ENCODE results near the gene LDLR.
"Not testable (repeated sequence)": the region's sequence is repeated elsewhere in the genome, so short reads cannot be mapped to it uniquely, and the experiment has no call there.

The LDLR gene

DNA sequence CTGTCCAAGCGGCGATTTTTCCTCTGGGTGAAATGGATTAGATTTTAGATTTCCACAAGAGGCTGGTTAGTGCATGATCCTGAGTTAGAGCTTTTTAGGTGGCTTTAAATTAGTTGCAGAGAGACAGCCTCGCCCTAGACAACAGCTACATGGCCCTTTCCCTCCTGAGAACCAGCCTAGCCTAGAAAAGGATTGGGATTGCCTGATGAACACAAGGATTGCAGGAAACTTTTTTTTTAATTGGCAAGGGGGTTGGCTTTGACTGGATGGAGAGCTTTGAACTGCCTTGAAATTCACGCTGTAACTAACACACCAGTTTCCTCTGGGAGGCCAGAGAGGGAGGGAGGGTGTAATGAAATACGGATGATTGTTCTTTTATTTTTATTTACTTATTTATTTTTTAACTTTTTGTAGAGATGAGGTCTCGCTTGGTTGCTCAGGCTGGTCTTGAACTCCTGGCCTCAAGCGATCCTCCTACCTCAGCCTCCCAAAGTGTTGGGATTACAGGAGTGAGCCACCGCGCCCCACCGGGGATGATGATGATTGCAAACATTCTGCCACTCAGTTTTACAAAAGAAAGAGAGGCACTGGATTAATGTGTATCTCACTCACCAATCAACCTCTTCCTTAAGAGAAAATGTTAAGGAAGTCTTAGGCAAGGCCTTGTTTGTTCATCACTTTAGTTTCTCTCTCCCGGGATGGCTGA lies 1.9 kb downstream of the LDLR start:
- Histone ChIP-seq H3K9ac (peak overlapping the region; percentile 93), H3K36me3 (peaks cover 43% of the 10 kb centered on the region), H3K27ac (peak overlapping the region; percentile 95), H4K20me1 (peaks cover 57% of the 10 kb centered on the region), H3K9me3 (no peaks in the 10 kb centered on the region), H3K4me1 (peaks cover 82% of the 10 kb centered on the region), H3K4me2 (peak overlapping the region; percentile 86), H3K4me3 (peak overlapping the region; percentile 87), H3K27me3 (no peaks in the 10 kb centered on the region)
- no peak for TF ChIP-seq Cebpa-rat (IDR thresholded peaks at IDR 0.05)

DNA sequence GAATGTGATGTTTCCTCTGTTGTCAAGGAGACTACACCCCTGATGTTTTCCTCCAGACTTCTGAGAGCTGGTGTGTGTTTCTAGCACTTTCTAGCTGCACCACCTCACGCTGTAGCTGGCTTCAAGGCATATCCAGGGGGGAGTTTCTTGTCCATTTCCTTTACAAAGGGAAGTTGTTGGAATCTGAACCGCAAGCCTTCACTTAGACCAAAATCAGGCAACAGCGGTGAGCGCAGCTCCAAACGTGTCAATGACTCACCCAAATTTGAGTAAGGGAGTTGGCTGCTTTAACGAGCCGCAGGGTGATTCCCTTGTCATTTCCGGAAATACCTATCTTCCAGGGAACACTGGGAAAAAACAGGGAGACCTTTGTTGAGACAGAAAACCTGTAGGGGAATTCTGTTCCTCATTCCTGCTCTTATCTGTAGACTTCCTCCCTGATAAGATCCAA lies 2.5 kb downstream of the LDLR start:
- Histone ChIP-seq H3K27me3 (no peaks in the 10 kb centered on the region), H3K4me3 (peak overlapping the region; percentile 87), H3K9ac (peak overlapping the region; percentile 93), H3K36me3 (peaks cover 49% of the 10 kb centered on the region), H4K20me1 (peaks cover 63% of the 10 kb centered on the region), H3K9me3 (no peaks in the 10 kb centered on the region), H3K27ac (peak overlapping the region; percentile 95), H3K4me2 (peak overlapping the region; percentile 86), H3K4me1 (peaks cover 81% of the 10 kb centered on the region)
- no peak for TF ChIP-seq Cebpa-rat (IDR thresholded peaks at IDR 0.05)

DNA sequence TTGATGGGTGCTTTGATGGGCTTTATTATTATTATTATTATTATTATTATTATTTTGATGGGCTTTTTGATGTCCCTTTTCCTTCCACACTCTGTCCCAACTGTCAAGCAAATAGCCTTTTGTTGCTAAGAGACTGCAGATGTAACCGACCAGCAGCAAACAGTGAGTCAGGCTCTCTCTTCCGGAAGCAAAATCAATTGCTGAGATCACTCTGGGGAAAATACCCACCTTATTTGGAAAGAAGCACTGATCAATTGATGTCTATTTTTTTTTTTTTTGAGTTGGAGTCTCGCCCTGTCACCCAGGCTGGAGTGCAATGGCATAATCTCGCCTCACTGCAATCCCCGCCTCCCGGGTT lies 2.9 kb downstream of the LDLR start:
- H4K20me1 ChIP-seq = peaks cover 68% of the 10 kb centered on the region

DNA sequence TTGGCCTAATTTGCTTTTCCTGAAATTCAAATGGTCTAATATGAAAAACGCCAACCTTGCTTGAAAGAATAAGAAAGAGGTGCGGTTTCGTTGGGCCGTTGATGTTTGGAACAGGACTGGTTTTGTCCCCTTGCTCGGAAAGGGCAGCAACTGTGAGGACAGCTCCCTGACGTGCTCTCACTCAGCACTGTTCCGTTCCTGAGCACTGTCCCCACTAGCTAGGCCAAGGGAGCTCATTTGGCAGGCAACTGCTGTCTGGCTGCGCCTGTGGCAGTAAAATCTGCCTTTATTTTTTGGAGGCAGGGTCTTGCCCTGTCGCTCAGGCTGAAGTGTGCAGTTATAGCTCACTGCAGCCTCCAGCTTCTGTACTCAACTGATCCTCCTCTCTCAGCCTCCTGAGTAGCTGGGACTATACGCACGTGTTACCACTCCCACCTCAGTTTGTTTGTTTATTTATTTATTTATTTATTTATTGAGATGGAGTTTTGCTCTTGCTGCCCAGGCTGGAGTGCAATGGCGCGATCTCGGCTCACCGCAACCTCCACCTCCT lies 4.5 kb downstream of the LDLR start:
- Histone ChIP-seq H3K27ac (no peak overlapping the region), H3K27me3 (no peaks in the 10 kb centered on the region), H3K4me1 (peaks cover 69% of the 10 kb centered on the region), H3K9ac (no peak overlapping the region), H3K4me3 (no peak overlapping the region), H4K20me1 (peaks cover 84% of the 10 kb centered on the region), H3K9me3 (peaks cover 5% of the 10 kb centered on the region; the same call in 1 of the 2 replicates), H3K4me2 (peak overlapping the region; percentile 86), H3K36me3 (peaks cover 69% of the 10 kb centered on the region)
- TF ChIP-seq Cebpa-rat (IDR thresholded peaks at IDR 0.05) = no peak

More for the DNA sequence above, 2.9 kb downstream of the LDLR start:
- H3K36me3 ChIP-seq = peaks cover 53% of the 10 kb centered on the region
- H3K27me3 ChIP-seq = no peaks in the 10 kb centered on the region
- TF ChIP-seq Cebpa-rat (IDR thresholded peaks at IDR 0.05) = no peak
- peak overlapping the region; percentile 93; the same call in 1 of the 2 replicates for H3K9ac ChIP-seq
- peak overlapping the region; percentile 86 for H3K4me2 ChIP-seq
- H3K4me3 ChIP-seq = peak overlapping the region; percentile 87
- peak overlapping the region; percentile 95 for H3K27ac ChIP-seq
- peaks cover 77% of the 10 kb centered on the region for H3K4me1 ChIP-seq
- H3K9me3 ChIP-seq = no peaks in the 10 kb centered on the region

DNA sequence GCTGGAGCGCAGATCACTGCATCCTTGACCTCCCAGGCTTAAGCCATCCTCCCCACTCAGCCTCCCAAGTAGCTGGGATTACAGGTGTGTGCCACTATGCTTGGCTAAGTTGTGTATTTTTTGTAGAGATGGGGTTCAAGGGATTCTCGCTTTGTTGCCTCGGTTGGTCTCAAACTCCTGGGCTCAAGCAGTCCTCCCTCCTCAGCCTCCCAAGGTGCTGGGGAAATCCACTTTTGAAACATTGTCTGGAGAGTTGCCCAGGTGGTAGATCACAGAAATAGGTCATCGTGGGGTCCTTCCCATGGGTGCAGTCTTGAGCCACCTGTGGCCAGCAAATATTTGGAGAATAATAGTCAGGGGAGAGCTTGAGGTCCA lies 5.2 kb downstream of the LDLR start:
- H3K9ac ChIP-seq = peak overlapping the region; percentile 52; the same call in 1 of the 2 replicates

DNA sequence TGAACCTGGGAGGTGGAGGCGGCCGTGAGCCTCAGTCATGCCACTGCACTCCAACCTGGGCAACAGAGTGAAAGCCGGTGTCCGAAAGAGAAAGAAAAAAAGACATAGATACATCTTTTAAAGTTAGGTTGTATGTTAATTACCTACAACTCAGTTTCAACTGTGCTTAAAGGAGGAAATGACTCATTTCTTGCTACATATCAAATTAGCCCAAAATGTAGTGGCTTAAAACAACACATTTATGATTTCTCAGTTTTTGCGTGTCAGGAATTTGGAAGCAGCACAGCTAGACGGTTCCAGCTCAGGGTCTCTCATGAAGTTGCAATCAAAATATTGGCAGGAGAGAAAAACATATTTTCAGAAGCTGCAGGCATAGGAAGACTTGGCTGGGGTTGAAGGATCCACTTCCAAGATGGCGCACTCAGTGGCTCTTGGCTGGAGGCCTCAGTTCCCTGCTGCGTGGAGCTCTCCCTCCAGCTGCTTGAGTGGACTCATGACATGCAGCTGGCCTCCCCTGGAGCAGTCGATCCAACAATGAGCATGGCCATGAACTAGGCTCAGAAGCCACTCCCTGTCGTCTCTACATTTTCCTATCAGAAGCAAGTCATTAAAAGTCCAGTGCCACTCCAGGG lies 7.1 kb downstream of the LDLR start:
- Histone ChIP-seq H3K27ac (no peak overlapping the region; the same call in 1 of the 2 replicates), H3K4me1 (peaks cover 76% of the 10 kb centered on the region), H3K9ac (no peak overlapping the region), H3K9me3 (peaks cover 6% of the 10 kb centered on the region; the same call in 1 of the 2 replicates), H3K36me3 (peaks cover 92% of the 10 kb centered on the region), H3K4me2 (peak overlapping the region; percentile 78), H3K27me3 (no peaks in the 10 kb centered on the region), H4K20me1 (peaks cover 100% of the 10 kb centered on the region), H3K4me3 (no peak overlapping the region)
- no peak for TF ChIP-seq Cebpa-rat (IDR thresholded peaks at IDR 0.05)

More for the DNA sequence above, 5.2 kb downstream of the LDLR start:
- H3K4me2 ChIP-seq = peak overlapping the region; percentile 78
- TF ChIP-seq Cebpa-rat (IDR thresholded peaks at IDR 0.05) = no peak
- no peaks in the 10 kb centered on the region for H3K27me3 ChIP-seq
- H4K20me1 ChIP-seq = peaks cover 91% of the 10 kb centered on the region
- H3K4me3 ChIP-seq = 0 out of 2 replicates have a peak overlapping the region, but pooled peaks have one; percentile 15
- peaks cover 70% of the 10 kb centered on the region for H3K4me1 ChIP-seq
- H3K36me3 ChIP-seq = peaks cover 74% of the 10 kb centered on the region
- peak overlapping the region; percentile 59 for H3K27ac ChIP-seq
- H3K9me3 ChIP-seq = peaks cover 6% of the 10 kb centered on the region; the same call in 1 of the 2 replicates

DNA sequence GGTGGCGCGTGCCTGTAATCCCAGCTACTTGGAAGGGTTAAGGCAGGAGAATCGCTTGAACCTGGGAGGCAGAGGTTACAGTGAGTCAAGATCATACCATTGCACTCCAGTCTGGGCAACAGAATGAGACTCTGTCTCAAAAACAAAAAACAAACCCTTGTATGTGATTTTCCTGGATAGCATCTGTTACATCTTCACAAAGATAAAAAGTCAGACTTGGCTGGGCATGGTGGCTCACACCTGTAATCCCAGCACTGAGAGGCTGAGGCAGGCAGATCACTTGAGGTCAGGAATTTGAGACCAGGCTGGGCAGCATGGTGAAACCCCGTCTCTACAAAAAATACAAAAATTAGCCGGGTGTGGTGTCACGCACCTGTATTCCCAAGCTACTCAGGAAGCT lies 8.1 kb downstream of the LDLR start:
- peaks cover 96% of the 10 kb centered on the region for H3K36me3 ChIP-seq
- H3K4me3 ChIP-seq, H3K4me2 ChIP-seq, H3K27me3 ChIP-seq, H3K9me3 ChIP-seq, H3K9ac ChIP-seq, H3K27ac ChIP-seq: not testable (repeated sequence)
- peaks cover 100% of the 10 kb centered on the region for H4K20me1 ChIP-seq
- peaks cover 66% of the 10 kb centered on the region for H3K4me1 ChIP-seq

DNA sequence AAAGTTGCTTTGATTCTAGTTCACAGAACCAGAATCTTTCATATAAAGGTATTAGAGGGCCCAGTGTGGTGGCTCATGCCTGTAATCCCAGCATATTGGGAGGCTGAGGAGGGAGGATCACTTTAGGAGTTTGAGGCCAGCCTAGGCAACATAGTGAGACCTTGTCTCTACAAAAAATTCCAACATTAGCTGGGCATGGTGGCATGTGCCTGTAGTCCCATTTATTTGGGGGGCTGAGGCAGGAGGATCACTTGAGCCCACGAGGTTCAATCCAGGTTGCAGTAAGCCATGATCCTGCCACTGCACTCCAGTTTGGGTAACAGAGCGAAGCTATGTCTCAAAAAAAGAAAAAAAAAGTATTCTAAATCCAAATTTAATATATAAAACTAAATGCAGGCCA lies 9.1 kb downstream of the LDLR start:
- Histone ChIP-seq H3K27ac (no peak overlapping the region), H3K27me3 (no peaks in the 10 kb centered on the region), H3K36me3 (peaks cover 96% of the 10 kb centered on the region), H3K4me1 (peaks cover 56% of the 10 kb centered on the region), H3K9me3 (peaks cover 6% of the 10 kb centered on the region; the same call in 1 of the 2 replicates), H3K4me3 (no peak overlapping the region), H3K9ac (no peak overlapping the region), H3K4me2 (no peak overlapping the region), H4K20me1 (peaks cover 100% of the 10 kb centered on the region)
- TF ChIP-seq Cebpa-rat (IDR thresholded peaks at IDR 0.05) = no peak

DNA sequence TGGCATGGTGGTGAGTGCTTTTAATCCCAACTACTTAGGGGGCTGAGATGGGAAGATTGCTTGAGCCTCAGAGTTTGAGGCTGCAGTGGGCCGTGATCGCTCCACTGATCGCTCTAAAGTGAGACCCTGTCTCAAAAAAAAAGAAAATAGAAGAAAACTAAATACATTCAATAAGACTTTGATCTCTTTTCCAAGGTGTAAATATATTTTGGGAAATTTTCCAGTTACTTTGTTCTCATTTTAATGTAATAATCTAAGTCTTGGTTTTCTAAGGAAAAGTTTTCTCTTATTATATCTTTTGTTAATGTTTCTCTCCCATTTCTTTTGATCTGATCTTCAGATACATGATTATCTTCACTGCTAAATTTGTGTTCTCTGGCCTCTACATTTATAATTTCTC lies 9.6 kb downstream of the LDLR start:
- H3K4me3 ChIP-seq = no peak overlapping the region
- H3K4me1 ChIP-seq = peaks cover 51% of the 10 kb centered on the region
- no peak for TF ChIP-seq Cebpa-rat (IDR thresholded peaks at IDR 0.05)
- H3K9ac ChIP-seq = no peak overlapping the region
- H3K27ac ChIP-seq = no peak overlapping the region
- peaks cover 6% of the 10 kb centered on the region; the same call in 1 of the 2 replicates for H3K9me3 ChIP-seq
- no peak overlapping the region for H3K4me2 ChIP-seq
- no peaks in the 10 kb centered on the region for H3K27me3 ChIP-seq
- H3K36me3 ChIP-seq = peaks cover 96% of the 10 kb centered on the region
- H4K20me1 ChIP-seq = peaks cover 100% of the 10 kb centered on the region

DNA sequence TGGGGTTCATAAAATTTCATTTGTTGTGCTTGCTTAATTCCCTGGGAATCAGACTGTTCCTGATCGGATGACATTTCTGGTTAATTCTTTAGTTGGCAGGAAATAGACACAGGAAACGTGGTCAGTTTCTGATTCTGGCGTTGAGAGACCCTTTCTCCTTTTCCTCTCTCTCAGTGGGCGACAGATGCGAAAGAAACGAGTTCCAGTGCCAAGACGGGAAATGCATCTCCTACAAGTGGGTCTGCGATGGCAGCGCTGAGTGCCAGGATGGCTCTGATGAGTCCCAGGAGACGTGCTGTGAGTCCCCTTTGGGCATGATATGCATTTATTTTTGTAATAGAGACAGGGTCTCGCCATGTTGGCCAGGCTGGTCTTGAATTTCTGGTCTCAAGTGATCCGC lies 10.8 kb downstream of the LDLR start:
- Histone ChIP-seq H3K36me3 (peaks cover 96% of the 10 kb centered on the region), H3K27ac (peak overlapping the region; percentile 63; the same call in 1 of the 2 replicates), H3K4me1 (peaks cover 39% of the 10 kb centered on the region), H3K9ac (0 out of 2 replicates have a peak overlapping the region, but pooled peaks have one; percentile 41), H4K20me1 (peaks cover 99% of the 10 kb centered on the region), H3K27me3 (no peaks in the 10 kb centered on the region), H3K4me3 (no peak overlapping the region), H3K4me2 (peak overlapping the region; percentile 32), H3K9me3 (peaks cover 6% of the 10 kb centered on the region; the same call in 1 of the 2 replicates)
- no peak for TF ChIP-seq Cebpa-rat (IDR thresholded peaks at IDR 0.05)

All from BLaER1 (cell line).